Testis (tissue), 2 donors: ENCODE data around the gene ELMO1.

Source experiments
- POLR2A ChIP-seq: fragments of 450-650 bp; IDR thresholded peaks from one replicate; pipeline ENCODE4 v1.6.1; 2017; ENCODE audit warnings: antibody characterized with exemption, mild to moderate bottlenecking, moderate library complexity
- TF ChIP-seq, protein P1 (sequence below), 3 experiments: fragments of 450-650 bp in 2 of 3; fragments of 200-600 bp in 1 of 3; sonication (generic) in 1 of 3; IDR thresholded peaks; one replicate each; pipeline ENCODE4 v1.5.1; 2016 to 2019; ENCODE audit warnings: antibody characterized with exemption in 3 of 3, mild to moderate bottlenecking in 2 of 3, moderate library complexity in 1 of 3

DNA sequence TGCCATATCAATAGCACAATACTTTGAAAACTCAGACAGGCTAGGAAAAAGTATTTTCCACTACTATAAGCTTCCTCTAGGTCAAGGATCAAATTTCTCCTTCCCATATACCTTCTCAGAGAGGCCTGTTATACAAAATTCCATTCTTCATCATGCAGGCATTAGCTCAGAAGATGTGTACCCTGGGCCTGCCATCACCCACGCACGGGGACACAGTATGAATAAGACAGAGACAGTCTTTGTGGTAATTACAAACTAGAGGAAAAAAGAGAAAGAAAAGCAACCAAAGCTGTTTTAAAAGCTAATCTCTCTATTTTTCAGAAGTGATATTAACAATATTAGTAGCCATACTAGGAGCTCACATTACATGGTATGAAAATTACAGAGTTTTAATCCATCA lies 487.6 kb downstream of the ELMO1 start:
- TF ChIP-seq, protein P1, sequence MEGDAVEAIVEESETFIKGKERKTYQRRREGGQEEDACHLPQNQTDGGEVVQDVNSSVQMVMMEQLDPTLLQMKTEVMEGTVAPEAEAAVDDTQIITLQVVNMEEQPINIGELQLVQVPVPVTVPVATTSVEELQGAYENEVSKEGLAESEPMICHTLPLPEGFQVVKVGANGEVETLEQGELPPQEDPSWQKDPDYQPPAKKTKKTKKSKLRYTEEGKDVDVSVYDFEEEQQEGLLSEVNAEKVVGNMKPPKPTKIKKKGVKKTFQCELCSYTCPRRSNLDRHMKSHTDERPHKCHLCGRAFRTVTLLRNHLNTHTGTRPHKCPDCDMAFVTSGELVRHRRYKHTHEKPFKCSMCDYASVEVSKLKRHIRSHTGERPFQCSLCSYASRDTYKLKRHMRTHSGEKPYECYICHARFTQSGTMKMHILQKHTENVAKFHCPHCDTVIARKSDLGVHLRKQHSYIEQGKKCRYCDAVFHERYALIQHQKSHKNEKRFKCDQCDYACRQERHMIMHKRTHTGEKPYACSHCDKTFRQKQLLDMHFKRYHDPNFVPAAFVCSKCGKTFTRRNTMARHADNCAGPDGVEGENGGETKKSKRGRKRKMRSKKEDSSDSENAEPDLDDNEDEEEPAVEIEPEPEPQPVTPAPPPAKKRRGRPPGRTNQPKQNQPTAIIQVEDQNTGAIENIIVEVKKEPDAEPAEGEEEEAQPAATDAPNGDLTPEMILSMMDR (IDR thresholded peaks at IDR 0.05): no peak
- no peak for TF ChIP-seq POLR2A
